Upper lobe of left lung (tissue), 4 donors: ENCODE data around the gene CA10.

Experiments
- EP300 ChIP-seq, 4 donors: sonication (generic); formaldehyde crosslinking; IDR thresholded peaks; one replicate each; pipeline ENCODE4 v1.5.1; 2017; ENCODE audit warnings: antibody characterized with exemption in 4 of 4, control low read depth in 2 of 4
- POLR2A ChIP-seq, 4 donors: fragments of 450-650 bp; IDR thresholded peaks; one replicate each; pipeline ENCODE4 v1.5.1; 2016 to 2017; ENCODE audit warnings: antibody characterized with exemption in 4 of 4, mild to moderate bottlenecking in 2 of 4
- TF ChIP-seq, protein P1 (sequence below), 6 experiments: fragments of 450-650 bp in 4 of 6; fragments of 200-600 bp in 2 of 6; sonication (generic) in 2 of 6; IDR thresholded peaks; one replicate each; pipeline ENCODE4 v1.5.1; 2016 to 2019; ENCODE audit warnings: antibody characterized with exemption in 6 of 6

DNA sequence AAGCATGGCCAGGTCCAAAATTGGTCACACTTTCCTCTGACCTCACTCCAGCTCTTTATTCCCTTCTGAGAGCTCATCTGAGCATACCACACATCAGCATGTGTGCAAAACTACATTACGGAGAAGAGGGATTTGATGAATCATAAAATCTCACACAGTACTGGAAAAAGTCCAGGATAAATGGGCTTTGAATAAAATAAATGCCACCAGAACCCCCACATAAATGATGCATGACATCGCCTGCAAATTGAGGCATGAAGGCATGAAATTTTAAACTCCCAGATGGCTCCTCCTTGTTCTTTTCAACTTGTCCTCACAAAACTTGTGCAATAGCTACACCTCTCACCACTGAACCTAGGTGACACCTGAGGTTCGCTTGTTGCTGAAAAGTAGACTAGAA, 439.5 kb downstream of the CA10 start:
- TF ChIP-seq, protein P1, sequence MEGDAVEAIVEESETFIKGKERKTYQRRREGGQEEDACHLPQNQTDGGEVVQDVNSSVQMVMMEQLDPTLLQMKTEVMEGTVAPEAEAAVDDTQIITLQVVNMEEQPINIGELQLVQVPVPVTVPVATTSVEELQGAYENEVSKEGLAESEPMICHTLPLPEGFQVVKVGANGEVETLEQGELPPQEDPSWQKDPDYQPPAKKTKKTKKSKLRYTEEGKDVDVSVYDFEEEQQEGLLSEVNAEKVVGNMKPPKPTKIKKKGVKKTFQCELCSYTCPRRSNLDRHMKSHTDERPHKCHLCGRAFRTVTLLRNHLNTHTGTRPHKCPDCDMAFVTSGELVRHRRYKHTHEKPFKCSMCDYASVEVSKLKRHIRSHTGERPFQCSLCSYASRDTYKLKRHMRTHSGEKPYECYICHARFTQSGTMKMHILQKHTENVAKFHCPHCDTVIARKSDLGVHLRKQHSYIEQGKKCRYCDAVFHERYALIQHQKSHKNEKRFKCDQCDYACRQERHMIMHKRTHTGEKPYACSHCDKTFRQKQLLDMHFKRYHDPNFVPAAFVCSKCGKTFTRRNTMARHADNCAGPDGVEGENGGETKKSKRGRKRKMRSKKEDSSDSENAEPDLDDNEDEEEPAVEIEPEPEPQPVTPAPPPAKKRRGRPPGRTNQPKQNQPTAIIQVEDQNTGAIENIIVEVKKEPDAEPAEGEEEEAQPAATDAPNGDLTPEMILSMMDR (IDR thresholded peaks at IDR 0.05): no peak
- no peak for TF ChIP-seq EP300 (IDR thresholded peaks at IDR 0.05)
- TF ChIP-seq POLR2A (IDR thresholded peaks at IDR 0.05): no peak
